ENCODE results near the gene FBRSL1.

The FBRSL1 gene

GRCh38 chr12:132447731-132448462, 42.1 kb upstream of the FBRSL1 start:
- no peaks in the 10 kb centered on the region for H3K9me3 ChIP-seq (replicated peaks; ENCODE audit: insufficient read depth, low read length)
- no peaks in the 10 kb centered on the region for H3K79me2 ChIP-seq (ENCODE audit: low read length)
- H3K27ac ChIP-seq (ENCODE audit: low read length) = no peak overlapping the region
- no peak for DNase-seq
- no peak overlapping the region for H3K4me2 ChIP-seq (ENCODE audit: low read depth, low read length)
- no peaks in the 10 kb centered on the region for H4K20me1 ChIP-seq (ENCODE audit: insufficient read depth, low read length)
- H3K9ac ChIP-seq (ENCODE audit: low read length) = no peak overlapping the region
- no peak overlapping the region for H3K4me3 ChIP-seq (ENCODE audit: low read length)
- H2AFZ ChIP-seq (ENCODE audit: low read length) = no peak overlapping the region
- peaks cover 16% of the 10 kb centered on the region for H3K27me3 ChIP-seq (replicated peaks; ENCODE audit: insufficient read depth, low read length)
- H3K4me1 ChIP-seq (ENCODE audit: low read length) = 0 out of 2 replicates have a peak, but pooled peaks cover 6% of the 10 kb centered on the region
- H3F3A ChIP-seq (ENCODE audit: insufficient read depth, low read length) = 0 out of 2 replicates have a peak, but pooled peaks cover 6% of the 10 kb centered on the region
- no peaks in the 10 kb centered on the region for H3K9me2 ChIP-seq (replicated peaks; ENCODE audit: insufficient read depth, low read length)
- no peaks in the 10 kb centered on the region for H3K36me3 ChIP-seq (replicated peaks; ENCODE audit: insufficient read depth, low read length)
- TF ChIP-seq CTCF (IDR thresholded peaks at IDR 0.05; ENCODE audit: low read length) (no peak), EZH2 (optimal IDR thresholded peaks at IDR 0.05; ENCODE audit: low read depth, low read length) (no peak), EZH2phosphoT487 (IDR thresholded peaks at IDR 0.05; ENCODE audit: low read length) (no peak)

- Histone ChIP-seq H4K20me1 (ENCODE audit: insufficient read depth, low read length) (no peaks in the 10 kb centered on the region), H3K36me3 (replicated peaks; ENCODE audit: insufficient read depth, low read length) (no peaks in the 10 kb centered on the region), H3K9me2 (replicated peaks; ENCODE audit: insufficient read depth, low read length) (no peaks in the 10 kb centered on the region), H3K4me2 (ENCODE audit: low read depth, low read length) (no peak overlapping the region), H3K9ac (ENCODE audit: low read length) (no peak overlapping the region), H3K9me3 (replicated peaks; ENCODE audit: insufficient read depth, low read length) (no peaks in the 10 kb centered on the region), H3F3A (ENCODE audit: insufficient read depth, low read length) (0 out of 2 replicates have a peak, but pooled peaks cover 6% of the 10 kb centered on the region), H3K79me2 (ENCODE audit: low read length) (no peaks in the 10 kb centered on the region), H3K4me1 (ENCODE audit: low read length) (0 out of 2 replicates have a peak, but pooled peaks cover 6% of the 10 kb centered on the region), H3K27ac (ENCODE audit: low read length) (no peak overlapping the region), H3K27me3 (replicated peaks; ENCODE audit: insufficient read depth, low read length) (peaks cover 16% of the 10 kb centered on the region), H3K4me3 (ENCODE audit: low read length) (no peak overlapping the region), H2AFZ (ENCODE audit: low read length) (no peak overlapping the region)
- no peak for DNase-seq
- TF ChIP-seq EZH2 (optimal IDR thresholded peaks at IDR 0.05; ENCODE audit: low read depth, low read length) (no peak), CTCF (IDR thresholded peaks at IDR 0.05; ENCODE audit: low read length) (no peak), EZH2phosphoT487 (IDR thresholded peaks at IDR 0.05; ENCODE audit: low read length) (no peak)
These were observed 41.5 kb upstream of the FBRSL1 start for GRCh38 chr12:132448463-132448820.

GRCh38 chr12:132449565-132450417, 40.2 kb upstream of the FBRSL1 start:
- Histone ChIP-seq H3K4me3 (ENCODE audit: low read length) (no peak overlapping the region), H3K4me1 (ENCODE audit: low read length) (0 out of 2 replicates have a peak, but pooled peaks cover 6% of the 10 kb centered on the region), H3K27me3 (replicated peaks; ENCODE audit: insufficient read depth, low read length) (peaks cover 16% of the 10 kb centered on the region), H3K79me2 (ENCODE audit: low read length) (no peaks in the 10 kb centered on the region), H3K9me3 (replicated peaks; ENCODE audit: insufficient read depth, low read length) (no peaks in the 10 kb centered on the region), H4K20me1 (ENCODE audit: insufficient read depth, low read length) (no peaks in the 10 kb centered on the region), H3K4me2 (ENCODE audit: low read depth, low read length) (peak overlapping the region; percentile 15; the same call in 1 of the 2 replicates), H3K9ac (ENCODE audit: low read length) (no peak overlapping the region), H3F3A (ENCODE audit: insufficient read depth, low read length) (0 out of 2 replicates have a peak, but pooled peaks cover 6% of the 10 kb centered on the region), H3K36me3 (replicated peaks; ENCODE audit: insufficient read depth, low read length) (no peaks in the 10 kb centered on the region), H3K9me2 (replicated peaks; ENCODE audit: insufficient read depth, low read length) (no peaks in the 10 kb centered on the region), H3K27ac (ENCODE audit: low read length) (peak overlapping the region; percentile 46; the same call in 1 of the 2 replicates), H2AFZ (ENCODE audit: low read length) (no peak overlapping the region)
- no peak for TF ChIP-seq EZH2phosphoT487 (IDR thresholded peaks at IDR 0.05; ENCODE audit: low read length)
- no peak for TF ChIP-seq EZH2 (optimal IDR thresholded peaks at IDR 0.05; ENCODE audit: low read depth, low read length)
- TF ChIP-seq CTCF (IDR thresholded peaks at IDR 0.05; ENCODE audit: low read length) = no peak
- peak; percentile 49 for DNase-seq
